Stimulated activated CD4-positive, alpha-beta T cell treated with anti-CD3 and anti-CD28 coated beads, Interleukin-2, amount 100 ng/mL, for 4 hours (primary cell): ENCODE measurements around the gene LTC4S.
"Not testable (repeated sequence)": the region's sequence is repeated elsewhere in the genome, so short reads cannot be mapped to it uniquely, and the experiment has no call there.

Source experiments
- DNase-seq: peaks from one replicate; pipeline ENCODE4 v3.0.0-alpha.2; 2020; ENCODE audit warnings: low read depth

LTC4S gene

GRCh38 chr5:179827680-179828079 lies 33.9 kb downstream of the LTC4S start:
- peak; percentile 46 for DNase-seq

GRCh38 chr5:179828756-179829421 lies 35.1 kb downstream of the LTC4S start:
- no peak for DNase-seq

GRCh38 chr5:179829732-179830435 lies 36.1 kb downstream of the LTC4S start:
- DNase-seq: no peak

GRCh38 chr5:179830818-179831468 lies 37.2 kb downstream of the LTC4S start:
- no peak for DNase-seq

- no peak for DNase-seq
Observed at GRCh38 chr5:179832039-179832745, 38.4 kb downstream of the LTC4S start.

GRCh38 chr5:179833056-179833708 lies 39.4 kb downstream of the LTC4S start:
- no peak for DNase-seq

GRCh38 chr5:179833709-179834070 lies 39.9 kb downstream of the LTC4S start:
- no peak for DNase-seq

- no peak for DNase-seq
Observed at GRCh38 chr5:179834120-179834519, 40.3 kb downstream of the LTC4S start.

DNA sequence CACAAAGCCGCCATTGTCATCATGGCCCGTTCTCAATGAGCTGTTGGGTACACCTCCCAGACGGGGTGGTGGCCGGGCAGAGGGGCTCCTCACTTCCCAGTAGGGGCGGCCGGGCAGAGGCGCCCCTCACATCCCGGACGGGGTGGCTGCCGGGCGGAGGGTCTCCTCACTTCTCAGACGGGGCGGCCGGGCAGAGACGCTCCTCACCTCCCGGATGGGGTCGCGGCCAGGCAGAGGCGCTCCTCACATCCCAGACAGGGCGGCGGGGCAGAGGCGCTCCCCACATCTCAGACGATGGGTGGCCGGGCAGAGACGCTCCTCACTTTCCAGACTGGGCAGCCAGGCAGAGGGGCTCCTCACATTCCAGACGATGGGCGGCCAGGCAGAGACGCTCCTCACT lies 41.1 kb downstream of the LTC4S start:
- not testable (repeated sequence) for DNase-seq

- peak; percentile 44 for DNase-seq
Observed at GRCh38 chr5:179836225-179837019, 42.6 kb downstream of the LTC4S start.

DNA sequence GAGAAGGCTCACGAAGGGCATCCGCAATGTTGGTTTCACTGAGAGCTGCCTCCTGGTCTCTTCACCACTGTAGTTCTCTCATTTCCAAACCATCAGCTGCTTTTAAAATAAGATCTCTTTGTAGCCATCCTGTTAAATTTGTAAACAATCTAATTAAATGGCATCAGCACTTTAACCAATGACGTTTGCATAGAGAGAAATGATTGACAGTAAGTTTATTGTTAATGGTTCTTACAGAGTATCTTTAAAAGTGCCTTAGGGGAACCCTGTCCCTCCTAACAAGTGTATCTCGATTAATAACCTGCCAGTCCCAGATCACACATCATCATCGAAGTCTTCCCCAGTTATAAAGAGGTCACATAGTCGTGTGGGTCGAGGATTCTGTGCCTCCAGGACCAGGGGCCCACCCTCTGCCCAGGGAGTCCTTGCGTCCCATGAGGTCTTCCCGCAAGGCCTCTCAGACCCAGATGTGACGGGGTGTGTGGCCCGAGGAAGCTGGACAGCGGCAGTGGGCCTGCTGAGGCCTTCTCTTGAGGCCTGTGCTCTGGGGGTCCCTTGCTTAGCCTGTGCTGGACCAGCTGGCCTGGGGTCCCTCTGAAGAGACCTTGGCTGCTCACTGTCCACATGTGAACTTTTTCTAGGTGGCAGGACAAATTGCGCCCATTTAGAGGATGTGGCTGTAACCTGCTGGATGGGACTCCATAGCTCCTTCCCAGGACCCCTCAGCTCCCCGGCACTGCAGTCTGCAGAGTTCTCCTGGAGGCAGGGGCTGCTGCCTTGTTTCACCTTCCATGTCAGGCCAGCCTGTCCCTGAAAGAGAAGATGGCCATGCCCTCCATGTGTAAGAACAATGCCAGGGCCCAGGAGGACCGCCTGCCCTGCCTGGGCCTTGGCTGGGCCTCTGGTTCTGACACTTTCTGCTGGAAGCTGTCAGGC lies 43.6 kb downstream of the LTC4S start:
- no peak for DNase-seq

- DNase-seq: no peak
Observed at GRCh38 chr5:179839328-179840256, 45.8 kb downstream of the LTC4S start.

GRCh38 chr5:179840321-179840720 lies 46.5 kb downstream of the LTC4S start:
- DNase-seq: no peak

DNA sequence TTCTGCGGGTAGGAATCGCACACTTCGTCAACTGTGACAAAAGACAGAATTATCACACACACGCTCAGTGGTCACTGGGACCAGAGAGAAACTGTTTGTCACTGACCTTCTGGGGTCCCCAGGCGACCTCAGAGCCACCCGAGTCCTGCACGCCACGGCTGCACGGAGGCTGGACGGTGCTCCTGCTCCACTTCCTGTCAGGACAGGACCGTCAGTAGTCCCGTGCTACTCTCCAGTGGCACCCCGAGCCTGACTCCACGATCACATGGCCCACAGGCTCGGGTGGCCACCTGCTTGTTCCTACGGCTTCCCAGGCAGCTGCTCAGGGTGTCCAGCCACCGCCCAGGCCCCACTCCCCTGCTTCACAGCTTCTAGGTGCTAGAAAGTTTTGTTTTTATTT lies 47.0 kb downstream of the LTC4S start:
- DNase-seq: no peak

DNA sequence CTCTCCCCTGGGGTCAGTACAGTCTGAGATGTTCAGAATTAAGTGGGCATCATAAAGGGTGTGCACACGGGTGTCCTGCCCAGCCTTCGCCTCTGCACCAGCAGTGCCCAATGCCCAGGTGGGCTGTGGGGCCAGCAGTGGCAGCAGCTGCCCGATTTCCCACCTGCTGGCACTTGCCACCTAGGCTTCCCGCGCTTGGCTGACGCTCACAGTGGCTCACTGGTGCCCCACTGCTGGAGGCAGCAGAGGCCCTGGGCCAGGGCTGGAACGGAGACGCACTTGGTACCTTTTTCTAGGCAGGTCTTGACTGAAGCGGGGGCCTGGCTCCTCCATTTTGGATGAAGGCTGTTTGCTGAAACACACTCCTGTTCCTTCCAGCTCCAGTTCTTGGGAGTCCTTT lies 47.8 kb downstream of the LTC4S start:
- DNase-seq: no peak
